Ramos (cell line): Measurements from ENCODE around the gene PRC1.

Source experiments
- in situ Hi-C: fragments of 300-500 bp; cut with MboI; formaldehyde crosslinking; loops from one replicate; pipeline ENCODE4 v1.14.3; 2022; ENCODE audit warnings: low sequenced_read_pairs; ENCODE audit not compliant: unreplicated experiment

The PRC1 gene

GRCh38 chr15:90956274-90957030 is 37.9 kb downstream of the PRC1 start:
- in situ Hi-C loops: no loop called here

DNA sequence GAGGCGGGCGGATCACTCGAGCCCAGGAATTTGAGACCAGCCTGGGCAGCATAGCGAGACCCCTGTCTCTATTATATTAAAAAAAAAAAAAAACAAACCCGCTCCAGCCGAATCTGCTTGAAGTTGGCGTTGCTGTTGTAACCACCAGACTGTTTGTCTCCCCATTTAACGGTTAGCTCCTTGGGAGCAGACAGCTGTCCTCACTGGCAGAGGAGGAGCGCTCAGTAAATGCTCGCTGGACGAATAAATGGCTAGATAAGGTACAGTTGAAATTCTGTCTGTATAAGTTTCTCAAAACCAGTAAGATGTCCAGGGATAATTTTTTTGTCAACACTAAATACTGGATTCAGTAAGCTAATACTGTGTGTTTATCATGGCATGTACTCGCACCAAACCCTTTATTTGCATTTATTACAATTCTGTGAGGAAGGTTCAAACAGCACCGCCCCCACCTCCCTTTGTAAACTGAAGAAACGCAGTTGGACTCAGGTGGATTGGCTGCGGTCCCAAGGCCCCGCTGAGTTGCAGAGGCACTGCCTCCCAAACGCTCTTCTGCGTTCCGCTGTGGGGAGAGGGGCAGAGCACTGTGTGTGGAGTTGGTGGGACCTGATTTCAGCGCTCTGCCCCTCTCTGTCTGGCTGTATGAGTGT is 38.6 kb downstream of the PRC1 start:
- in situ Hi-C loops: no loop called here

DNA sequence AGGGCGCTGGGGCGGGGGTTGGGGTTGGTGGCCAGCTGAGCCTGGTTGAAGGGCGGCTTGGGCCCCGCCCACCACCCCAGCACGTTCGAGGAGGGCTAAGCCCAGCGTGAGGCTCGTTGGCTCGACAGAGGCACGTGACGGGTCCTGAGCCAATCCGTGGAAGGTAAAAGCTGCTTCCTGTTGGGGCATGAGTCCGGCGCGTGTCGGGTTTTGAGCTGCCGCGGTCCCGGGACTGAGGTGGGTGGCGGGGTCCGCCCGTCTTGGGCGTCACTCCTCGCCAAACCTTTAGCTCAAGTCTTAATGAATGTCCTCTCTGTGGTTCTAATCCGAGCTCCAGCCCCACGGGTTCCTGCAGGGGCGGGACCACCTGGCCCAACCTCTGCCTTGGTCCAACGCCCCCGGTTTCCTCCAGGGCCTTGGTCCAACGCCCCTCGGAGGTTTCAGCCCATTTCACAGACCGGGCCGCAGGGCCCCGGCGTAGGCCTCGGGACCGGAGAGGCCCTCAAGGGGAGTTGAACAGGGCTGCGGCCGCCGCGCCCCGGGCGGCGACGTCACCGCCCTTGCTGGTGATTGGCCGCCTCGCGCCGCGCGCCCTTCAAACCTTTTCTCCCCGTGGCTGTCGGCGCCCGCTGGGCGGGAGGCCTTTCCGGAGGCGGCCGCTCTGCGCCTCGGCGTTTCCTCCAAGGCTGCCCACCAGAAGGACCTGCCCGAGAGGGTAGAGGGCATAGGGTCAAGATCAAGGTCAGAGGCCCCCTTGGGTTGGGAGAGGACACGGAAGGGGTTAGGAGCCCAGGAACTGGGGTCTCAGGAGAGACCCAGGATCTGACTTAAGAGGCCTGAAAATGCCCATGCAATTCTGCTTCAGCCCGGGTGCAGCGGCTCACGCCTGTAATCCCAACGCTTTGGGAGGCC is 39.4 kb downstream of the PRC1 start, which contains the start of gene RCCD1:
TSS of gene RCCD1 (plus strand) at position 173 of the 912 bp plus-strand sequence. CDS start 1,851 bp downstream, outside the sequence.
- in situ Hi-C loops: no loop called here

DNA sequence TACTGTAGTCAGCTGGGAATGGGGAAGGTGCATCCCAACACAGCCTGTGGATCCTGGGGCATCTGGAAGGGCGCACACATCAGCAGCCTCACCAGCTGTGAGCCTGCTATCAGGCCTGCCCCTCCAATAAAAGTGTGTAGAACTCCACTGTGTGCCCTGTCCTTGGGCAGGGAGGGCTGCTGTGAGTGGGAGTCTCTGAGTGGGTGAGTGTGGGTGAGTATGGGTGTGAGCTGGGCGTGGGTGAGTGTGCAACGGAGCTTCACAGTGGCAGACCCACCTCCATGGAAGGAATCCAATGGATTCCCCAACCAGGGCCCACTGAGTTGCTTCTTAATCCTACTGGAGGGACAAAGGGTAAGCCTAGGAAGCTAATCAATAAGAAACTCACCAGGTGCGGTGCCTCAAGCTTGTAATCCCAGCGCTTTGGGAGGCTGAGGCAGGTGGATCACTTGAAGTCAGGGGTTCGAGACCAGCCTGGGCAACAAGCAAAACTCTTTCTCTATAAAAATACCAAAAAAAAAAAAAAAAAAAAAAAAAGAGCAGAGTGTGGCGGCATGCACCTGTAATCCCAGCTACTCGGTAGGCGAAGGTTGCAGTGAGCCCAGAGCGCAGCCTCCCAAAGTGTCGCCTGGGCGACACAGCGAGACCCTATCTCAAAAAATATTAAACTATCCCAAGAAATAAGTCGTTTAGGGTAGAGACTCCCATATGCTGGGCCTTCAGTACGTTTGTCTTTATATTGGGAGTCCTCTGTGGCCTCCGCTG is 40.2 kb downstream of the PRC1 start:
- in situ Hi-C loops: no loop called here

DNA sequence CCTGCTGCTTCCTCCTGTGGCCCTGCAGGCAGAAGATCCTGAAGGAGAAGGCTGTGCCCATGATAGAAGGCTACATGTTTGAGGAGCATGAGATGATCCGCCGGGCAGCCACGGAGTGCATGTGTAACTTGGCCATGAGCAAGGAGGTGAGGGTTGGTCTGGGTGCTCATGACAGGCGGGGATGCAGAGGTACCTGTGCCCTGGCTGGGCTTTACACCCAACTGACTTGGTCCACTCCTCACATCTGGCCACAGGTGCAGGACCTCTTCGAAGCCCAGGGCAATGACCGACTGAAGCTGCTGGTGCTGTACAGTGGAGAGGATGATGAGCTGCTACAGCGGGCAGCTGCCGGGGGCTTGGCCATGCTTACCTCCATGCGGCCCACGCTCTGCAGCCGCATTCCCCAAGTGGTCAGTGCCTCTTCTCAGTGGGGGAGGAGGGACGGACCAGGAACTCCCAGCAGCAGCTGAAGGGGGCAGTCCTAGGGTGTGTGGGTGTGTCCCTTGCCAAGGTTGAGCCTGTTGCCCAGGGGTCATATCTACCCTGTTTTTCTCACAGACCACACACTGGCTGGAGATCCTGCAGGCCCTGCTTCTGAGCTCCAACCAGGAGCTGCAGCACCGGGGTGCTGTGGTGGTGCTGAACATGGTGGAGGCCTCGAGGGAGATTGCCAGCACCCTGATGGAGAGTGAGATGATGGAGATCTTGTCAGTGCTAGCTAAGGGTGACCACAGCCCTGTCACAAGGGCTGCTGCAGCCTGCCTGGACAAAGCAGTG is 41.2 kb downstream of the PRC1 start:
- in situ Hi-C loops: no loop called here

GRCh38 chr15:90950676-90951075 is 43.7 kb downstream of the PRC1 start:
- in situ Hi-C loops: no loop called here

DNA sequence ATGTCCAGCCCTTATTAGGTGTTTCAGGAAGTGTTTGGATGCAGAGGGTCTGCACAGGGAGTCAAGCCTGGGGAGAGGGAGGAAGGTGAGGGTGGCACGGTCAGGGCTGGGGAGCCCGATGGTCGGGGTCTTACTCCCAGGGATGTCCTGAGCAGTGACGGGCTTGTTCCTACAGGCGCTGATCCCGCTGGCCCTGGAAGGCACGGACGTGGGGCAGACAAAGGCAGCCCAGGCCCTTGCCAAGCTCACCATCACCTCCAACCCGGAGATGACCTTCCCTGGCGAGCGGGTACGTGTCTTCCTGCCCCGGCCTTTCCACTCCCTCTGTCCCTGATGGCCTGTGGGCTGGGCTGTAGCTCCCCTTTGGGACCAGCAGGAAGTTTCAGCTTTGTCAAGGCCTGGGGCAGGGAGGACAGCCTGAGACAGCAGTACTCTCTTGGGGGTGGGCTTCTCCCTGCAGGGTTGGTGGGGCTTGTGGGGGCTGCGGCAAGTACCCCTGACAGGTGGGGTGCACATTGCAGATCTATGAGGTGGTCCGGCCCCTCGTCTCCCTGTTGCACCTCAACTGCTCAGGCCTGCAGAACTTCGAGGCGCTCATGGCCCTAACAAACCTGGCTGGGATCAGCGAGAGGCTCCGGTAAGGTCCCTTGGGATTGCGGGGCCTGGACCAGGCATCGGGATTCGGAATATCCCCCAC is 44.2 kb downstream of the PRC1 start:
- in situ Hi-C loops: no loop called here

DNA sequence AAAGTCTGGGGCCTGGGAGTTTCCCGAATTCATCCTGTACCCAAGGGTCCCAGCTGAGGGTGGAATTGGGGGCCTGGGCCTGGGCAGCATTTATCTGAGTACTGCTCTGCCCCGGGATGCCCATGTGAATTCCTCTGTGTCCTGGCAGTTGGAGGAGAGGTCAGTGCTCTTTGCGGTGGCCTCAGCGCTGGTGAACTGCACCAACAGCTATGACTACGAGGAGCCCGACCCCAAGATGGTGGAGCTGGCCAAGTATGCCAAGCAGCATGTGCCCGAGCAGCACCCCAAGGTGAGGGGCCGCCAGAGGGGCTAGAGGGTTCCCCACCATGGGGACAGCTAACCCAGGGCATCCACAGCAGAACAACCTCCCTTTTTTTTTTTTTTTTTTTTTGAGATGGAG is 45.8 kb downstream of the PRC1 start:
- in situ Hi-C loops: no loop called here

- in situ Hi-C loops: no loop called here
Measured at GRCh38 chr15:90947577-90948357, 46.6 kb downstream of the PRC1 start.

GRCh38 chr15:90946941-90947576 is 47.3 kb downstream of the PRC1 start:
- in situ Hi-C loops: no loop called here

DNA sequence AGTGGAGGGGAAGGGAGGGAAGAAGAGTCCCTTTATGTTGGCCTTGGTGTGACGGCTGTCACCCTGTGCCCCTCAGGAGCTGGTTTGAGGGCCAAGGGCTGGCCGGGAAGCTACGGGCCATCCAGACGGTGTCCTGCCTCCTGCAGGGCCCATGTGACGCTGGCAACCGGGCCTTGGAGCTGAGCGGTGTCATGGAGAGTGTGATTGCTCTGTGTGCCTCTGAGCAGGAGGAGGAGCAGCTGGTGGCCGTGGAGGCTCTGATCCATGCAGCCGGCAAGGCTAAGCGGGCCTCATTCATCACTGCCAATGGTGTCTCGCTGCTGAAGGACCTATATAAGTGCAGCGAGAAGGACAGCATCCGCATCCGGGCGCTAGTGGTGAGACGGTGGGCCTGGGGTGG is 47.8 kb downstream of the PRC1 start:
- in situ Hi-C loops: no loop called here

- in situ Hi-C loops: no loop called here
Measured at GRCh38 chr15:90945091-90945490, 49.2 kb downstream of the PRC1 start.

GRCh38 chr15:90942354-90943120 is 51.8 kb downstream of the PRC1 start:
- in situ Hi-C loops: no loop called here

GRCh38 chr15:90941038-90941437 is 53.3 kb downstream of the PRC1 start:
- in situ Hi-C loops: no loop called here

DNA sequence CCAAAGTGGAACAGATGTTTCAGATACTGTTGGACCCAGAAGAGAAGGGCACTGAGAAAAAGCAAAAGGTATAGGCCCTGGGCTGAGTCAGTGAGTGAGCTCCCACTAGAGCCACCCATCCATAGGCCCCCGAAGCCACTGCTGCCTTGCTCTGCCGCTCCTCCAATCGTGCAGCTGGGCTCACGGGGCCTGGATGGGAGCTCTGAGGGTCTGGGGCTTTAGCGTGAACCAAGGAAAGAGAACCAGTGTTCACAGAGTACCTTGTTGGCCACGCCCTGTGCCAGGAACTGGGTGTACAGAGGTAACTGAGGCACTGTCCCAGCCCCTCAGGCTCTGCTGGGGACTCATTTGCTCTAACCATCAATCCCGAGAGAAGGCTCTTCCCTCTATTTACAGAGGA is 54.6 kb downstream of the PRC1 start:
- in situ Hi-C loops: no loop called here

DNA sequence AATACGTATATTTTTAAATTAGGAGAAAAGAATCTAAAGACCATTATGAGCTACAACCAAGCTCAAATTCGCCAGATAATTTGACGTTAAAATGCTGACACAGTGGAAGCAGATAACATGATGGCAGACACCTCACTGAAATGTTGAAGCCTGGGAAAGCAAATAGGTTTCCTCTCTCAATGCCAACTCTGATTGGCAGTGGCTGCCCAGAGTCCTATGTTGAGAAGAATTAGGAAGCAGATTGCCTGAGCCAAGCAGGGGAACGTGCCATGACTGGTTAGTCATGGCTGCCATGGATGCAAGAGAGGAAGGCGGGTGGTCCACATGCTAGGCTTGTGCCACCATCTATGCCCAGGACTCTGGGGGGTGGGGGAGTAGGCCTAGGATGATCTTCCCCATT is 56.1 kb downstream of the PRC1 start:
- in situ Hi-C loops: no loop called here

GRCh38 chr15:90936823-90937222 is 57.5 kb downstream of the PRC1 start:
- in situ Hi-C loops: no loop called here
